ENCODE results near the gene RBP5. TPM values are rescaled to one million over a fixed set of nuclear protein-coding genes. Genes with fewer than 3 reads are reported as not detected.

The RBP5 gene
- total and polyA plus RNA-seq, 2 donors (not counting 1 experiment from before 2014, with no cell fraction given) = 1.1 TPM; not detected in 1

GRCh38 chr12:7171854-7172253, 43.2 kb upstream of the RBP5 start:
- Histone ChIP-seq H4K20me1 (ENCODE audit: control insufficient read depth, insufficient read depth, low read length, poor library complexity, severe bottlenecking) (no peaks in the 10 kb centered on the region), H3K9ac (ENCODE audit: low read length) (no peak overlapping the region), H2AFZ (ENCODE audit: insufficient read depth, low read depth, low read length, poor library complexity, severe bottlenecking) (no peak overlapping the region), H3K4me3 (ENCODE audit: control extremely low read depth in 1 of 5, extremely low read depth in 1 of 5, insufficient read depth in 1 of 5, low read depth in 2 of 5, low read length in 4 of 5) (no peak overlapping the region), H3K9me3 (ENCODE audit: control extremely low read depth in 1 of 3, control insufficient read depth in 2 of 3, insufficient read depth in 1 of 3, low read length in 2 of 3) (peaks cover 2 to 29% (median 13%) of the 10 kb centered on the region in 3 donors), H3K27ac (ENCODE audit: low read length in 2 of 2) (no peak overlapping the region), H3K4me2 (replicated peaks; ENCODE audit: low read depth, low read length, poor library complexity, severe bottlenecking) (no peak overlapping the region), H3K27me3 (replicated peaks in 1 of 4; ENCODE audit: control extremely low read depth in 1 of 4, control insufficient read depth in 3 of 4, insufficient read depth in 4 of 4, low read length in 3 of 4) (peaks cover 0 to 18% (median 10%) of the 10 kb centered on the region in 4 experiments), H3K4me1 (ENCODE audit: control insufficient read depth in 2 of 2, insufficient read depth in 2 of 2, low read length in 2 of 2) (no peaks in the 10 kb centered on the region), H3K36me3 (replicated peaks in 1 of 2; ENCODE audit: control extremely low read depth in 1 of 2, control insufficient read depth in 1 of 2, extremely low read depth in 1 of 2, insufficient read depth in 2 of 2, low read length in 1 of 2) (no peaks in the 10 kb centered on the region), H3K79me2 (ENCODE audit: control insufficient read depth, insufficient read depth, low read length) (no peaks in the 10 kb centered on the region)
- ChIA-PET CTCF (no interaction called here), POLR2A (no interaction called here)
- no CpG with 5 or more reads among the region's 1 CpG for WGBS (ENCODE audit: insufficient coverage)
- no peak for TF ChIP-seq CTCF (IDR thresholded peaks at IDR 0.05)
- Mint-ChIP-seq H3K9me3 (ENCODE audit: insufficient read depth) (peaks cover 2% of the 10 kb centered on the region), H3K4me1 (no peaks in the 10 kb centered on the region), H3K4me3 (no peak overlapping the region), H3K27ac (no peak overlapping the region), H3K27me3 (peaks cover 24% of the 10 kb centered on the region)
- no peak for ATAC-seq (ENCODE audit: low read depth)
- intact Hi-C loops (cut with micrococcal nuclease) = no loop called here
- DNase-seq = no peak

DNA sequence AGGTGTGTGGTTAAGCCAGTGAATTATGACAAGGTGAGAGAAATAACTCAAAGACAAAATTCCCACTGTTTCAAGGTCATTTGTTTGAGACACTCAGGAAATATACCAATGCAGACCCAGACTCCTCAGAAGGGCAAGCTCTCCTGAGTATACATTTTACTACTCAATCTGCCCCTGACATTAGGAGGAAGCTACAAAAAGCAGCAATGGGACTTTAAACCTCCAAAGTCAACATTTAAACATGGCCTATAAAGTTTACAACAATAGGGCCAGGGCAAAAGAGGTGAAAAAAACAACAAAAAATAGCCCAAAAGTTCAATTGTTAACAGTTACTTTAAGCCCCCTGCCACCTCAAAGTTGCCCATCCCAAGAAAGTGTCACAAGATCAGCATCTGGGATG, 41.3 kb upstream of the RBP5 start:
- H3K4me1 ChIP-seq (ENCODE audit: control insufficient read depth in 2 of 2, insufficient read depth in 2 of 2, low read length in 2 of 2) = no peaks in the 10 kb centered on the region

More for the DNA sequence above, 41.3 kb upstream of the RBP5 start:
- Histone ChIP-seq H3K27me3 (replicated peaks in 1 of 4; ENCODE audit: control extremely low read depth in 1 of 4, control insufficient read depth in 3 of 4, insufficient read depth in 4 of 4, low read length in 3 of 4) (peaks cover 0 to 24% (median 16%) of the 10 kb centered on the region in 4 experiments), H3K4me2 (replicated peaks; ENCODE audit: low read depth, low read length, poor library complexity, severe bottlenecking) (no peak overlapping the region), H3K9me3 (ENCODE audit: control extremely low read depth in 1 of 3, control insufficient read depth in 2 of 3, insufficient read depth in 1 of 3, low read length in 2 of 3) (peaks cover 3 to 32% (median 13%) of the 10 kb centered on the region in 3 donors), H2AFZ (ENCODE audit: insufficient read depth, low read depth, low read length, poor library complexity, severe bottlenecking) (no peak overlapping the region), H4K20me1 (ENCODE audit: control insufficient read depth, insufficient read depth, low read length, poor library complexity, severe bottlenecking) (no peaks in the 10 kb centered on the region), H3K27ac (ENCODE audit: low read length in 2 of 2) (no peak overlapping the region), H3K36me3 (replicated peaks in 1 of 2; ENCODE audit: control extremely low read depth in 1 of 2, control insufficient read depth in 1 of 2, extremely low read depth in 1 of 2, insufficient read depth in 2 of 2, low read length in 1 of 2) (no peaks in the 10 kb centered on the region), H3K9ac (ENCODE audit: low read length) (no peak overlapping the region), H3K79me2 (ENCODE audit: control insufficient read depth, insufficient read depth, low read length) (no peaks in the 10 kb centered on the region), H3K4me3 (ENCODE audit: control extremely low read depth in 1 of 5, extremely low read depth in 1 of 5, insufficient read depth in 1 of 5, low read depth in 2 of 5, low read length in 4 of 5) (no peak overlapping the region)
- Mint-ChIP-seq H3K4me1 (no peaks in the 10 kb centered on the region), H3K9me3 (ENCODE audit: insufficient read depth) (peaks cover 2% of the 10 kb centered on the region), H3K27me3 (peaks cover 25% of the 10 kb centered on the region), H3K27ac (no peak overlapping the region), H3K4me3 (no peak overlapping the region)
- POLR2A ChIA-PET = no interaction called here
- CTCF ChIA-PET = interaction anchor here (1.1 kb wide), 1 partner anchor 24 kb away, joined by 3 read pairs; no protein-coding TSS in a partner anchor
- DNase-seq (no peak), ATAC-seq (ENCODE audit: low read depth) (no peak)
- no peak for TF ChIP-seq CTCF (IDR thresholded peaks at IDR 0.05)
- TF ChIP-seq EZH2 (IDR thresholded peaks at IDR 0.05; ENCODE audit: borderline replicate concordance, insufficient read depth, low read depth, low read length, poor library complexity, severe bottlenecking) = no peak
- intact Hi-C loops (cut with micrococcal nuclease) = no loop called here
